Central memory CD8-positive, alpha-beta T cell (primary cell): Measurements from ENCODE around the gene PEX11A.
A peak's percentile ranks its signal among the peaks of the same experiment; 100 is the strongest.

Source experiments
- ATAC-seq: fragments of 150-1000 bp; cut with Tn5 transposase; replicated peaks from 2 replicates; pipeline ENCODE4 v1.10.0; 2022; ENCODE audit warnings: mild to moderate bottlenecking, moderate FRiP score, moderate number of reproducible peaks; ENCODE audit not compliant: poor library complexity, severe bottlenecking; ENCODE audit errors: extremely low read depth
- DNase-seq, 2 donors: peaks; one replicate each; pipeline ENCODE4 v3.0.0; 2021; ENCODE audit warnings: low spot score in 2 of 2
- H3K27ac Mint-ChIP-seq: one replicate; pipeline ENCODE4 v1.8.0; 2022; ENCODE audit warnings: low read depth, mild to moderate bottlenecking, moderate library complexity, mixed read lengths
- H3K27me3 Mint-ChIP-seq: one replicate; pipeline ENCODE4 v1.8.0; 2022; ENCODE audit warnings: mixed read lengths
- H3K36me3 Mint-ChIP-seq: one replicate; pipeline ENCODE4 v1.8.0; 2022; ENCODE audit warnings: mild to moderate bottlenecking, moderate library complexity, mixed read lengths; ENCODE audit not compliant: insufficient read depth
- H3K4me1 Mint-ChIP-seq: one replicate; pipeline ENCODE4 v1.8.0; 2022; ENCODE audit warnings: mixed read lengths
- H3K4me3 Mint-ChIP-seq: one replicate; pipeline ENCODE4 v1.8.0; 2022; ENCODE audit warnings: mild to moderate bottlenecking, moderate library complexity, mixed read lengths
- H3K9me3 Mint-ChIP-seq: one replicate; pipeline ENCODE4 v1.8.0; 2022; ENCODE audit warnings: mixed read lengths

PEX11A gene

GRCh38 chr15:89648106-89649012 is 42.2 kb downstream of the PEX11A start:
- ATAC-seq = no peak
- peaks cover 7% of the 10 kb centered on the region for H3K4me1 Mint-ChIP-seq
- no peak overlapping the region for H3K4me3 Mint-ChIP-seq
- H3K27me3 Mint-ChIP-seq = peaks cover 17% of the 10 kb centered on the region
- H3K27ac Mint-ChIP-seq = no peak overlapping the region
- DNase-seq = no peak
- no peaks in the 10 kb centered on the region for H3K9me3 Mint-ChIP-seq
- no peaks in the 10 kb centered on the region for H3K36me3 Mint-ChIP-seq

DNA sequence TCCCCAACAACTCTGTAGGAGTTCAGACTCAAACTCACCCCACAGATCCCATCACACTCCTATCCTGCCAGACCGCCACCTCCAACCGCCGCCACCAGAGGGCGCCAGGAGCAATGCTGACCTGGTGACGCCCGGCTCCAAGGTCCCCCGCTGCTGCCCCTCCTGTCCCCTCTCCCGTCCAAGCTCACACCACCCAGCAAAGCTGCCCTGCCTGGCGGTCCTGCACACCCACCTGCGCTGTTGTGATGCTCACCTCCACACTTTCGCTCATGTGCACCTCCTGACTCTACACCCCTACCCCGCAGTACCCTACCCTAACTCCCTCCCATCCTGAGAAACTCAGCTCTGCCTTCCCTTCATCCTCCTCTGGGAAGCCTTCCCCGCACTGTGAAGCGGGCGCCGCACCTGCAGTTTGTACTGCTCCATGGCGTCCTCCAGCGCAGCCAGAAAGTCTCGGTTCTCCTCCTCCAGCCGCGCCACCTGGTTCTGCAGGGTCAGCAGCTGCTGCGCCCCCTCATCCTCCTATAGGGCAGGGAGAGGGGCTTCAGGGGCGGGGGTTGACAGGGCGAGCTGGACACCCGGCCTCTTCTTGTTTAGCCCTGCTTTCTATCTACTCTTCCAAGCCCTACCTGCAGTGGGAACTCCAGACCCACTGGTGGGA is 43.2 kb downstream of the PEX11A start:
- Mint-ChIP-seq H3K36me3 (no peaks in the 10 kb centered on the region), H3K27ac (no peak overlapping the region), H3K4me1 (peaks cover 7% of the 10 kb centered on the region), H3K4me3 (no peak overlapping the region), H3K27me3 (peaks cover 7% of the 10 kb centered on the region), H3K9me3 (no peaks in the 10 kb centered on the region)
- no peak for ATAC-seq
- DNase-seq = peak; percentile 21 to 32

GRCh38 chr15:89646416-89647141 is 44.0 kb downstream of the PEX11A start:
- DNase-seq = no peak
- no peak for ATAC-seq
- H3K36me3 Mint-ChIP-seq = no peaks in the 10 kb centered on the region
- no peak overlapping the region for H3K27ac Mint-ChIP-seq
- no peak overlapping the region for H3K4me3 Mint-ChIP-seq
- peaks cover 7% of the 10 kb centered on the region for H3K4me1 Mint-ChIP-seq
- no peaks in the 10 kb centered on the region for H3K27me3 Mint-ChIP-seq
- H3K9me3 Mint-ChIP-seq = no peaks in the 10 kb centered on the region

DNA sequence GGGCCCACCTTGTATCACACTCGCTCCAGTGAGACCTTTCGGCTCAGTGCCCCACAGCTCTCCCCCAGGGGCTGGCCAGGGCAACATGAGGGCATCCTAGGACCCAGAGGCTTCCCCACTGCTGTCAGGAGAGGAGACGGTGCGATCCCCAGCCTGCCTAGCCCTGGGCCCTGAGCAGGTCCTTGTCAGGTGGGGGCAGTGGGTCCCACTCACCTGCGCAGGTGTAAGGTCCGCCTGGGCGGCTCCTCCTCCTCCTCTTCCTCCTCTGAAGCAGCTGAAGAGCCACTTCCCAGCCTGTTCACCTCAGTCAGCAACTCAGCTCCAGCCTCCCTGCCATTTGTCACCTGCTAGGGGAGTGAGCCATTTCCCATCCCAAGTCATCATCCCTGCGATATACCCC is 44.9 kb downstream of the PEX11A start:
- peaks cover 7% of the 10 kb centered on the region for H3K4me1 Mint-ChIP-seq
- H3K27ac Mint-ChIP-seq = no peak overlapping the region
- no peak for ATAC-seq
- no peak overlapping the region for H3K4me3 Mint-ChIP-seq
- H3K9me3 Mint-ChIP-seq = no peaks in the 10 kb centered on the region
- DNase-seq = no peak
- H3K27me3 Mint-ChIP-seq = no peaks in the 10 kb centered on the region
- H3K36me3 Mint-ChIP-seq = no peaks in the 10 kb centered on the region

DNA sequence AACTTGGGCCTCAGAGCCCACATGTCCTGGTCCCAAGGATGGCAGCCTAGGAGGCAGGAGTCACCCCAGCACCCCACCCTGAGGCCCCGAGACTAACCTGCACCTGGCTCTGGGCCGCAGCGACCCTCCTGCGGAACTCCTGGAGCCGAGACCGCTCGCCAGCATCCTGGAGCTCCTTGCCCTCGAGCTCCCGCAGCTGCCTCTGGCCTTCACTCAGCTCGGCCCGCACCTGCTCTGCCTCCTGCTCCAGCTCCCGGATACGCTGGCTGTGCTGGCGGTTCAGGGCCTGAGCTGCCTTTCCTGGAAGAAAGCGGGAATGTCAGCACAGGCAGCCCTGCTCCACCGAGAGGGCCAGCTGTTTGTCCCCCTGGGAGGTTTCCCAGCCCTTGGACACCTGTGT is 48.4 kb downstream of the PEX11A start:
- Mint-ChIP-seq H3K4me1 (peaks cover 3% of the 10 kb centered on the region), H3K36me3 (no peaks in the 10 kb centered on the region), H3K27me3 (no peaks in the 10 kb centered on the region), H3K9me3 (no peaks in the 10 kb centered on the region), H3K4me3 (no peak overlapping the region), H3K27ac (no peak overlapping the region)
- DNase-seq (no peak), ATAC-seq (no peak)

- H3K27me3 Mint-ChIP-seq = no peaks in the 10 kb centered on the region
- H3K36me3 Mint-ChIP-seq = no peaks in the 10 kb centered on the region
- DNase-seq = no peak
- no peak for ATAC-seq
- H3K9me3 Mint-ChIP-seq = no peaks in the 10 kb centered on the region
- no peak overlapping the region for H3K27ac Mint-ChIP-seq
- no peak overlapping the region for H3K4me3 Mint-ChIP-seq
- no peaks in the 10 kb centered on the region for H3K4me1 Mint-ChIP-seq
Measured at GRCh38 chr15:89641053-89641452, 49.5 kb downstream of the PEX11A start.

- no peak for ATAC-seq
- H3K27me3 Mint-ChIP-seq = no peaks in the 10 kb centered on the region
Measured at GRCh38 chr15:89640245-89640644, 50.3 kb downstream of the PEX11A start.

GRCh38 chr15:89633585-89633984 is 57.0 kb downstream of the PEX11A start:
- no peaks in the 10 kb centered on the region for H3K4me1 Mint-ChIP-seq
- DNase-seq (peak in 1 of 2 donors; percentile 3), ATAC-seq (no peak)
- peaks cover 9% of the 10 kb centered on the region for H3K27me3 Mint-ChIP-seq
- no peak overlapping the region for H3K4me3 Mint-ChIP-seq
- H3K9me3 Mint-ChIP-seq = no peaks in the 10 kb centered on the region
- peaks cover 6% of the 10 kb centered on the region for H3K36me3 Mint-ChIP-seq
- H3K27ac Mint-ChIP-seq = no peak overlapping the region

More at GRCh38 chr15:89640245-89640644, 50.3 kb downstream of the PEX11A start:
- H3K4me3 Mint-ChIP-seq = no peak overlapping the region
- H3K9me3 Mint-ChIP-seq = no peaks in the 10 kb centered on the region
- DNase-seq = no peak
- no peak overlapping the region for H3K27ac Mint-ChIP-seq
- no peaks in the 10 kb centered on the region for H3K36me3 Mint-ChIP-seq
- H3K4me1 Mint-ChIP-seq = no peaks in the 10 kb centered on the region

- Mint-ChIP-seq H3K27me3 (peaks cover 9% of the 10 kb centered on the region), H3K27ac (no peak overlapping the region), H3K36me3 (peaks cover 6% of the 10 kb centered on the region)
Measured at GRCh38 chr15:89632563-89633430, 57.8 kb downstream of the PEX11A start.

GRCh38 chr15:89631902-89632264 is 58.7 kb downstream of the PEX11A start:
- H3K4me3 Mint-ChIP-seq = no peak overlapping the region
- ATAC-seq (no peak), DNase-seq (no peak)
- H3K27ac Mint-ChIP-seq = peak overlapping the region; percentile 59
- peaks cover 9% of the 10 kb centered on the region for H3K27me3 Mint-ChIP-seq
- no peaks in the 10 kb centered on the region for H3K4me1 Mint-ChIP-seq
- no peaks in the 10 kb centered on the region for H3K9me3 Mint-ChIP-seq
- H3K36me3 Mint-ChIP-seq = peaks cover 6% of the 10 kb centered on the region

More at GRCh38 chr15:89632563-89633430, 57.8 kb downstream of the PEX11A start:
- no peak for ATAC-seq
- Mint-ChIP-seq H3K4me1 (no peaks in the 10 kb centered on the region), H3K4me3 (no peak overlapping the region), H3K9me3 (no peaks in the 10 kb centered on the region)
- no peak for DNase-seq
